Type B pancreatic cell (in vitro differentiated cells): ENCODE results near the gene TRPM1. TPM values are rescaled to one million over a fixed set of nuclear protein-coding genes. Genes with fewer than 3 reads are reported as not detected.

Experiments used
- DNase-seq: peaks from one replicate; pipeline ENCODE4 v3.0.0; 2021; ENCODE audit warnings: mixed read lengths; ENCODE audit not compliant: unreplicated experiment; ENCODE audit errors: extremely low spot score
- H3K27ac Mint-ChIP-seq: 2 replicates; pipeline ENCODE4 v1.8.0; 2021; ENCODE audit warnings: mild to moderate bottlenecking, mixed read lengths
- H3K27me3 Mint-ChIP-seq: 2 replicates; pipeline ENCODE4 v1.8.0; 2021; ENCODE audit warnings: mixed read lengths
- H3K36me3 Mint-ChIP-seq: 2 replicates; pipeline ENCODE4 v1.8.0; 2021; ENCODE audit warnings: mixed read lengths
- H3K4me1 Mint-ChIP-seq: one replicate; pipeline ENCODE4 v1.8.0; 2021; ENCODE audit warnings: mixed read lengths; ENCODE audit not compliant: unreplicated experiment
- H3K4me3 Mint-ChIP-seq: 2 replicates; pipeline ENCODE4 v1.8.0; 2021; ENCODE audit warnings: mild to moderate bottlenecking, mixed read lengths
- H3K9me3 Mint-ChIP-seq: 2 replicates; pipeline ENCODE4 v1.8.0; 2021; ENCODE audit warnings: mixed read lengths
- CTCF ChIP-seq: fragments of 200-600 bp; sonication (generic); conservative IDR thresholded peaks from 2 replicates; pipeline ENCODE4 v1.5.0; 2021; ENCODE audit warnings: antibody characterized with exemption, mild to moderate bottlenecking
- total RNA-seq: library from RNA; stranded (reverse); gene quantifications from 2 replicates; pipeline ENCODE4 v1.2.1, GENCODE V29; 2021; ENCODE audit warnings: low replicate concordance

TRPM1 gene
- total RNA-seq, 1 donor from 2014 or later, result 9.5 TPM

DNA sequence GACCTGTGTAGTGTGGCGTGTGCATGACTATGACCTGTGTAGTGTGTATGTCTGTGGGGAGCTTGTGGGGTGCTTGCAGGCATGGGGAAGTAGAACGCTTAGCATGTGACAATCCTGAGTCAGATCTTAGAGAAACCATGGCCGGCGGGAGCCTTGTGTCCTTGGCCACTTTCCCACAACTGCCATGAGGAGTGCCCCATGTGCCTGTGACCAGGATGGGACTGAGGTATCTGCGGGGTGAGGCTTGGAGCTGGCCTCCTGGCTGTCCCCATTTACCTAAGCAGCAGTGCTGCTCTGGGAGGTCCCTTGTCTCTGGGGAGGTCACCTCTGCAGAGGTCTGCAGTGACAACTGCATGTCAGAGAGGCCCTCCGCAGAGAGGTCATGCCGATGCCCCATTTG is 23.6 kb downstream of the TRPM1 start:
- peaks cover 9% of the 10 kb centered on the region for H3K4me1 Mint-ChIP-seq
- no peaks in the 10 kb centered on the region for H3K27me3 Mint-ChIP-seq
- H3K4me3 Mint-ChIP-seq, result no peak overlapping the region
- TF ChIP-seq CTCF, result no peak
- no peak overlapping the region for H3K27ac Mint-ChIP-seq
- H3K9me3 Mint-ChIP-seq, result no peaks in the 10 kb centered on the region
- H3K36me3 Mint-ChIP-seq, result no peaks in the 10 kb centered on the region
- no peak for DNase-seq

- Mint-ChIP-seq H3K9me3 (peaks cover 5% of the 10 kb centered on the region), H3K4me3 (no peak overlapping the region), H3K36me3 (no peaks in the 10 kb centered on the region), H3K27ac (no peak overlapping the region), H3K4me1 (peaks cover 4% of the 10 kb centered on the region), H3K27me3 (no peaks in the 10 kb centered on the region)
- no peak for TF ChIP-seq CTCF
- no peak for DNase-seq
These were observed 24.3 kb downstream of the TRPM1 start for GRCh38 chr15:31077181-31077580.

GRCh38 chr15:31074321-31074720 is 27.2 kb downstream of the TRPM1 start:
- no peak overlapping the region for H3K27ac Mint-ChIP-seq
- TF ChIP-seq CTCF, result no peak
- peaks cover 7% of the 10 kb centered on the region for H3K9me3 Mint-ChIP-seq
- no peak for DNase-seq
- H3K4me3 Mint-ChIP-seq, result no peak overlapping the region
- no peaks in the 10 kb centered on the region for H3K27me3 Mint-ChIP-seq
- no peaks in the 10 kb centered on the region for H3K4me1 Mint-ChIP-seq
- H3K36me3 Mint-ChIP-seq, result no peaks in the 10 kb centered on the region

DNA sequence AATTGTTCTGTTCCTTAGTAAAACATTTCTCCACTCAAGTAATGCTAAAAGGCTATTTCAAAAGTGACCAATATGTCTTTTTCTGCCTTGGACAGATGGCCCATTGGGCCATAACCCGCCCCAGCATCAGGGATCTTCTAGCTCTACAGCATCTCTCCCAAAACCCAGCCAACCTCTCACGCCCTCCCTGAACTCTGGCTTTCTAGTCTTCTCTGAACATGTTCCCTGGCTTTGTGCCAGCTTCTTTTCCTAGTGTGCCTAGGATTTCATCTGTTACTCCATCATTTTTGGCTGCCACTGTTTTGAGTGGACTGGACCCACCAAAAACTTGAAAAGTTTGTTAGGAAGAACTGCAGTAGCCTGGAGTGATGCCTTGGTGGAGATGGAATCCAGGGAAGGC is 30.7 kb downstream of the TRPM1 start:
- no peak for DNase-seq
- Mint-ChIP-seq H3K27ac (no peak overlapping the region), H3K9me3 (peaks cover 7% of the 10 kb centered on the region), H3K4me3 (no peak overlapping the region), H3K27me3 (no peaks in the 10 kb centered on the region), H3K4me1 (no peaks in the 10 kb centered on the region), H3K36me3 (no peaks in the 10 kb centered on the region)
- no peak for TF ChIP-seq CTCF

DNA sequence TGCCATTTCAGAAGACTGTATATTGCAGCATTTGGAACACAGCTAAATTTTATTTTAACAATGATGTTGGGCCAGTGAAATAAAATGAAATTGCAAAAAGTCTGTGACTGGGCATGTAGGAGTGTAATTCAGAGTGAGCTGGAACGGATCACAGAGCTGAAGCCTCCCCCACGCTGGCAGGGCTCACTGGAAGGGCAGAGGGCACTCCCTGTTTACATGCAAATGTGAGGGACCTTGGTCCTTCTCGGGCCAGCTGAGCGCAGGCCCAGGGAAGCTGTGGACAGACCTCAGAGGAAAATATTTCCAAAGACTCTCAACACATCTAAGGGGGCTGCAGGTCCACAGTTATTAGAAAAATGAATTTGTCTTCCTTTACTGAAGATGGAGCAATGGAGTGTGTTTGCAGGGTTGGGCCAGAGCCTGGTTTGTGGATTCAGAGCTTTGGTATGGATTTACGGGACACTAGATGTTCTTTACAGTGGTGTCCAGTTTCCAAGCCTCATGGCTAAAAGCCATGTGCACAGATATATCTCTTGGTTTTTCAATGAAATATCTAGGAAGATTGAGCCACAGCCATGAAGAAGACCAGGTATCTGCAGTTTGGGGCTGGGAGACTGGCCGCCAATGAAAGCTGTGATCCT is 32.0 kb downstream of the TRPM1 start:
- no peak for DNase-seq
- no peaks in the 10 kb centered on the region for H3K27me3 Mint-ChIP-seq
- peaks cover 10% of the 10 kb centered on the region for H3K9me3 Mint-ChIP-seq
- no peaks in the 10 kb centered on the region for H3K4me1 Mint-ChIP-seq
- H3K27ac Mint-ChIP-seq, result no peak overlapping the region
- TF ChIP-seq CTCF, result no peak
- H3K36me3 Mint-ChIP-seq, result no peaks in the 10 kb centered on the region
- H3K4me3 Mint-ChIP-seq, result no peak overlapping the region
